ENCODE results near the gene AGAP1.
A peak's percentile ranks its signal among the peaks of the same experiment; 100 is the strongest.

Gene AGAP1

GRCh38 chr2:235966396-235966795 lies 472.6 kb downstream of the AGAP1 start:
- peak in 1 of 10 donors; percentile 77 for DNase-seq
- intact Hi-C loops (cut with DNase I): no loop called here

GRCh38 chr2:235966932-235967757 lies 473.3 kb downstream of the AGAP1 start:
- intact Hi-C loops (cut with DNase I): no loop called here
- peak in 1 of 10 donors; percentile 30 for DNase-seq

- no peak for DNase-seq
- intact Hi-C loops (cut with DNase I): no loop called here
These were observed 474.3 kb downstream of the AGAP1 start for GRCh38 chr2:235968155-235968554.

- intact Hi-C loops (cut with DNase I): no loop called here
- DNase-seq: peak in 1 of 10 donors; percentile 44
These were observed 474.9 kb downstream of the AGAP1 start for GRCh38 chr2:235968616-235969324.

- intact Hi-C loops (cut with DNase I): no loop called here
These were observed 476.6 kb downstream of the AGAP1 start for GRCh38 chr2:235970204-235971040.

GRCh38 chr2:235976516-235976915 lies 482.7 kb downstream of the AGAP1 start:
- intact Hi-C loops (cut with DNase I): no loop called here
- no peak for DNase-seq

More at GRCh38 chr2:235970204-235971040, 476.6 kb downstream of the AGAP1 start:
- peak in 1 of 10 donors; percentile 72 for DNase-seq

- no peak for DNase-seq
These were observed 483.1 kb downstream of the AGAP1 start for GRCh38 chr2:235976956-235977355.

GRCh38 chr2:235977445-235977844 lies 483.6 kb downstream of the AGAP1 start:
- no peak for DNase-seq
- intact Hi-C loops (cut with DNase I): no loop called here

More at GRCh38 chr2:235976956-235977355, 483.1 kb downstream of the AGAP1 start:
- intact Hi-C loops (cut with DNase I): no loop called here

GRCh38 chr2:235978022-235978421 lies 484.2 kb downstream of the AGAP1 start:
- intact Hi-C loops (cut with DNase I): no loop called here

GRCh38 chr2:235979037-235979436 lies 485.2 kb downstream of the AGAP1 start:
- intact Hi-C loops (cut with DNase I): no loop called here
- DNase-seq: no peak

More at GRCh38 chr2:235978022-235978421, 484.2 kb downstream of the AGAP1 start:
- no peak for DNase-seq

- intact Hi-C loops (cut with DNase I): no loop called here
- peak in 3 of 10 donors; percentile 39 to 65 (median 53) for DNase-seq
These were observed 486.1 kb downstream of the AGAP1 start for GRCh38 chr2:235979753-235980435.

GRCh38 chr2:235981631-235982030 lies 487.8 kb downstream of the AGAP1 start:
- intact Hi-C loops (cut with DNase I): no loop called here
- DNase-seq: no peak

GRCh38 chr2:235983016-235983415 lies 489.2 kb downstream of the AGAP1 start:
- no peak for DNase-seq

GRCh38 chr2:235984552-235984951 lies 490.7 kb downstream of the AGAP1 start:
- intact Hi-C loops (cut with DNase I): no loop called here
- DNase-seq: no peak

More at GRCh38 chr2:235983016-235983415, 489.2 kb downstream of the AGAP1 start:
- intact Hi-C loops (cut with DNase I): no loop called here

- no peak for DNase-seq
- intact Hi-C loops (cut with DNase I): no loop called here
These were observed 492.5 kb downstream of the AGAP1 start for GRCh38 chr2:235986361-235986760.

GRCh38 chr2:235988271-235989015 lies 494.6 kb downstream of the AGAP1 start:
- DNase-seq: no peak
- intact Hi-C loops (cut with DNase I): no loop called here

- DNase-seq: no peak
- intact Hi-C loops (cut with DNase I): no loop called here
These were observed 495.7 kb downstream of the AGAP1 start for GRCh38 chr2:235989591-235989990.

GRCh38 chr2:235990344-235990743 lies 496.5 kb downstream of the AGAP1 start:
- intact Hi-C loops (cut with DNase I): no loop called here
- DNase-seq: no peak

GRCh38 chr2:235992024-235992423 lies 498.2 kb downstream of the AGAP1 start:
- intact Hi-C loops (cut with DNase I): no loop called here

More at GRCh38 chr2:235992024-235992423, 498.2 kb downstream of the AGAP1 start:
- no peak for DNase-seq

All from posterior cingulate gyrus (tissue), 11 donors.